Lung (tissue), 16 donors: Measurements from ENCODE around the gene SEPTIN5. TPM values are rescaled to one million over a fixed set of nuclear protein-coding genes. Genes with fewer than 3 reads are reported as not detected.

ENCODE experiments used
- ATAC-seq: fragments of 200-7000 bp; cut with Tn5 transposase; one replicate; pipeline ENCODE4 v1.9.1; 2020; ENCODE audit warnings: moderate number of reproducible peaks; ENCODE audit not compliant: insufficient read depth, low FRiP score
- DNase-seq, 3 donors: peaks; one replicate each; pipeline ENCODE4 v3.0.0-alpha.2; 2013 to 2017
- H3K27ac ChIP-seq, 2 donors: one replicate each; pipeline ENCODE4 v1.5.1; 2013; ENCODE audit warnings: mild to moderate bottlenecking in 2 of 2, moderate library complexity in 2 of 2, control low read depth in 1 of 2, inconsistent platforms in 1 of 2, low read depth in 1 of 2, low read length in 1 of 2
- H3K27me3 ChIP-seq, 3 donors: one replicate each; pipeline ENCODE4 v1.5.1; 2013; ENCODE audit warnings: low read length in 2 of 3; ENCODE audit not compliant: control insufficient read depth in 3 of 3, insufficient read depth in 3 of 3
- H3K36me3 ChIP-seq, 4 donors: one replicate each; pipeline ENCODE4 v1.5.1; 2013; ENCODE audit warnings: low read length in 4 of 4, mild to moderate bottlenecking in 1 of 4, moderate library complexity in 1 of 4; ENCODE audit not compliant: control insufficient read depth in 4 of 4, insufficient read depth in 4 of 4
- H3K4me1 ChIP-seq, 5 donors: one replicate each; pipeline ENCODE4 v1.5.1; 2013; ENCODE audit warnings: low read length in 5 of 5, mild to moderate bottlenecking in 2 of 5, moderate library complexity in 1 of 5; ENCODE audit not compliant: control insufficient read depth in 5 of 5, insufficient read depth in 5 of 5
- H3K4me3 ChIP-seq: one replicate; pipeline ENCODE4 v1.5.1; 2013; ENCODE audit warnings: mild to moderate bottlenecking, control low read depth, moderate library complexity
- H3K9ac ChIP-seq, 2 donors: one replicate each; pipeline ENCODE4 v1.5.1; 2013; ENCODE audit warnings: low read length in 2 of 2, control low read depth in 1 of 2; ENCODE audit not compliant: insufficient read depth in 1 of 2
- H3K9me3 ChIP-seq, 4 donors: one replicate each; pipeline ENCODE4 v1.5.1; 2013; ENCODE audit warnings: low read length in 3 of 4, mild to moderate bottlenecking in 1 of 4, moderate library complexity in 1 of 4; ENCODE audit not compliant: control insufficient read depth in 4 of 4, insufficient read depth in 3 of 4
- CTCF ChIP-seq: IDR thresholded peaks from 2 replicates; pipeline ENCODE4 v1.5.1; 2012; ENCODE audit warnings: mild to moderate bottlenecking; ENCODE audit errors: control extremely low read depth, extremely low read depth
- WGBS, 2 donors: extraction: QIAGEN DNeasy Blood & Tissue Kit; methylation state at CpG; one replicate each; pipeline ENCODE4 v1.1.7; 2013; 5-methylcytosine and 5-hydroxymethylcytosine counted together
- long read RNA-seq, 5 donors: transcript quantifications; one replicate each; lab custom pipeline, GENCODE V29; 2026
- polyA plus RNA-seq, 2 donors: library from polyadenylated mRNA; stranded (reverse); fragments of 200-250 nt; gene quantifications; one replicate each; pipeline ENCODE4 v1.2.1, GENCODE V29; 2013
- total RNA-seq, 2 donors: library from RNA; depleted of rRNA in 1 of 2; stranded (reverse); fragments of >200 nt in 1 of 2; gene quantifications; one replicate each; pipeline ENCODE4 v1.2.1, GENCODE V29; 2014 to 2021
- donor health status: control.
- donor health status: control.
- donor health status: Bipolar disorder and iron deficiency.
- donor health status: healthy.
- donor health status: DM: yes; HTN: yes; CAD: no.

The SEPTIN5 gene
- total RNA-seq, result 10 to 100 TPM; 16.7 to 32.5 TPM
- 10 to 100 TPM; 10.4 to 11.8 TPM for polyA plus RNA-seq
- long read RNA-seq, donor 1, transcript SEPT5-201 (11 exons, 1,588 nt), result major isoform, 5 of 35 reads
- long read RNA-seq, donor 1, partial matches to known transcripts, result 21 of 35 reads
- long read RNA-seq, donor 1, other reads (novel, unspliced or antisense), result 8 of 35 reads
- long read RNA-seq, donor 2, partial matches to known transcripts, result 0 of 3 reads
- long read RNA-seq, donor 2, other reads (novel, unspliced or antisense), result 0 of 3 reads
- long read RNA-seq, donor 3, partial matches to known transcripts, result 6 of 10 reads
- long read RNA-seq, donor 3, other reads (novel, unspliced or antisense), result 0 of 10 reads
- long read RNA-seq, donor 4, partial matches to known transcripts, result 0 of 1 reads
- long read RNA-seq, donor 4, other reads (novel, unspliced or antisense), result 0 of 1 reads
- long read RNA-seq, donor 5, transcript SEPT5-201 (11 exons, 1,588 nt), result major isoform, 6 of 6 reads
- long read RNA-seq, donor 5, partial matches to known transcripts, result 0 of 6 reads
- long read RNA-seq, donor 5, other reads (novel, unspliced or antisense), result 0 of 6 reads

- no peak for TF ChIP-seq CTCF
- H3K9ac ChIP-seq, result no peak within 1 kb of the TSS
Observed at GRCh38 chr22:19714312-19715187, at the start of gene SEPTIN5. SEPTIN5 (plus strand) TSS chr22:19714503; CDS start chr22:19714589, 86 bp downstream.

GRCh38 chr22:19664951-19665783 is 49.1 kb upstream of the SEPTIN5 start:
- Histone ChIP-seq H3K4me3 (no peak overlapping the region), H3K9ac (no peak overlapping the region), H3K36me3 (no peaks in the 10 kb centered on the region), H3K9me3 (no peaks in the 10 kb centered on the region), H3K27ac (no peak overlapping the region), H3K27me3 (no peaks in the 10 kb centered on the region), H3K4me1 (peaks cover 0 to 19% (median 3%) of the 10 kb centered on the region in 5 donors)
- ATAC-seq, result no peak
- no peak for DNase-seq
- WGBS, 2 donors, result 89 to 93% methylated on average over 19 of the region's 19 CpGs
- TF ChIP-seq CTCF, result no peak

More at GRCh38 chr22:19714312-19715187, at the start of gene SEPTIN5:
- Histone ChIP-seq H3K36me3 (no peaks in the 10 kb centered on the region), H3K27me3 (no peaks in the 10 kb centered on the region), H3K4me3 (peak within 1 kb of the TSS; percentile 46), H3K4me1 (peaks cover 0 to 30% (median 7%) of the 10 kb centered on the region in 5 donors), H3K9me3 (no peaks in the 10 kb centered on the region), H3K27ac (no peak within 1 kb of the TSS)
- 2% methylated on average over 36 to 106 of the region's 106 CpGs for WGBS, 2 donors
- no peak for ATAC-seq
- no peak for DNase-seq

GRCh38 chr22:19665784-19666672 is 48.3 kb upstream of the SEPTIN5 start:
- H3K27me3 ChIP-seq, result no peaks in the 10 kb centered on the region
- no peaks in the 10 kb centered on the region for H3K9me3 ChIP-seq
- 85 to 86% methylated on average over 26 of the region's 26 CpGs for WGBS, 2 donors
- H3K27ac ChIP-seq, result no peak overlapping the region
- ATAC-seq (no peak), DNase-seq (no peak)
- H3K4me1 ChIP-seq, result peaks cover 0 to 19% (median 3%) of the 10 kb centered on the region in 5 donors
- no peaks in the 10 kb centered on the region for H3K36me3 ChIP-seq
- H3K4me3 ChIP-seq, result no peak overlapping the region
- no peak for TF ChIP-seq CTCF
- no peak overlapping the region for H3K9ac ChIP-seq
